Thoracic aorta (tissue), 2 donors: Measurements from ENCODE around the gene CHAF1A. TPM values are rescaled to one million over a fixed set of nuclear protein-coding genes. Genes with fewer than 3 reads are reported as not detected.

ENCODE experiments used
- ATAC-seq: fragments of 150-250 bp; one replicate; pipeline ENCODE4 v1.8.0; 2017; ENCODE audit warnings: low read depth; ENCODE audit not compliant: insufficient number of reproducible peaks, low FRiP score
- DNase-seq: peaks from one replicate; pipeline ENCODE4 v3.0.0-alpha.2; 2020; ENCODE audit warnings: low spot score
- H3K27ac ChIP-seq, 2 donors: fragments of 200-600 bp; sonication (generic); 1 replicate in 1 of 2; 2 replicates in 1 of 2; pipeline ENCODE4 v1.5.1; 2016; ENCODE audit warnings: mild to moderate bottlenecking in 2 of 2, moderate library complexity in 2 of 2
- H3K27me3 ChIP-seq: fragments of 200-600 bp; sonication (generic); replicated peaks from 2 replicates; pipeline ENCODE4 v1.6.0; 2016; ENCODE audit warnings: mild to moderate bottlenecking; ENCODE audit not compliant: insufficient read depth
- H3K36me3 ChIP-seq: fragments of 200-600 bp; sonication (generic); one replicate; pipeline ENCODE4 v1.5.1; 2016
- H3K4me1 ChIP-seq, 2 donors: fragments of 200-600 bp; sonication (generic); 1 replicate in 1 of 2; 2 replicates in 1 of 2; pipeline versions ENCODE4 v1.5.1 to v1.6.0; 2016; ENCODE audit warnings: low read depth in 2 of 2, mild to moderate bottlenecking in 1 of 2; ENCODE audit not compliant: control insufficient read depth in 1 of 2
- H3K4me3 ChIP-seq: fragments of 200-600 bp; sonication (generic); 2 replicates; pipeline ENCODE4 v1.5.1; 2016; ENCODE audit warnings: mild to moderate bottlenecking
- H3K9me3 ChIP-seq: fragments of 200-600 bp; sonication (generic); 2 replicates; pipeline ENCODE4 v1.5.1; 2016
- total RNA-seq, 2 donors: library from RNA; depleted of rRNA; stranded (reverse); fragments of >200 nt; gene quantifications; one replicate each; pipeline versions ENCODE4 v1.1.0 to v1.2.3, GENCODE V29; 2016
- TF ChIP-seq, protein P1 (sequence below): fragments of 200-600 bp; sonication (generic); IDR thresholded peaks from one replicate; pipeline ENCODE4 v1.5.1; 2019; ENCODE audit warnings: antibody characterized with exemption

The CHAF1A gene
- total RNA-seq, 2 donors from 2014 or later = 3.2 to 5.8 TPM

GRCh38 chr19:4393947-4394590, 8.4 kb upstream of the CHAF1A start:
- Histone ChIP-seq H3K36me3 (no peaks in the 10 kb centered on the region), H3K4me1 (peaks cover 55 to 83% of the 10 kb centered on the region in 2 donors), H3K4me3 (no peak overlapping the region), H3K27me3 (no peaks in the 10 kb centered on the region), H3K9me3 (no peaks in the 10 kb centered on the region), H3K27ac (peak overlapping the region in 1 of 2 donors; percentile 36)
- DNase-seq = no peak
- no peak for ATAC-seq
- TF ChIP-seq, protein P1, sequence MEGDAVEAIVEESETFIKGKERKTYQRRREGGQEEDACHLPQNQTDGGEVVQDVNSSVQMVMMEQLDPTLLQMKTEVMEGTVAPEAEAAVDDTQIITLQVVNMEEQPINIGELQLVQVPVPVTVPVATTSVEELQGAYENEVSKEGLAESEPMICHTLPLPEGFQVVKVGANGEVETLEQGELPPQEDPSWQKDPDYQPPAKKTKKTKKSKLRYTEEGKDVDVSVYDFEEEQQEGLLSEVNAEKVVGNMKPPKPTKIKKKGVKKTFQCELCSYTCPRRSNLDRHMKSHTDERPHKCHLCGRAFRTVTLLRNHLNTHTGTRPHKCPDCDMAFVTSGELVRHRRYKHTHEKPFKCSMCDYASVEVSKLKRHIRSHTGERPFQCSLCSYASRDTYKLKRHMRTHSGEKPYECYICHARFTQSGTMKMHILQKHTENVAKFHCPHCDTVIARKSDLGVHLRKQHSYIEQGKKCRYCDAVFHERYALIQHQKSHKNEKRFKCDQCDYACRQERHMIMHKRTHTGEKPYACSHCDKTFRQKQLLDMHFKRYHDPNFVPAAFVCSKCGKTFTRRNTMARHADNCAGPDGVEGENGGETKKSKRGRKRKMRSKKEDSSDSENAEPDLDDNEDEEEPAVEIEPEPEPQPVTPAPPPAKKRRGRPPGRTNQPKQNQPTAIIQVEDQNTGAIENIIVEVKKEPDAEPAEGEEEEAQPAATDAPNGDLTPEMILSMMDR = no peak

DNA sequence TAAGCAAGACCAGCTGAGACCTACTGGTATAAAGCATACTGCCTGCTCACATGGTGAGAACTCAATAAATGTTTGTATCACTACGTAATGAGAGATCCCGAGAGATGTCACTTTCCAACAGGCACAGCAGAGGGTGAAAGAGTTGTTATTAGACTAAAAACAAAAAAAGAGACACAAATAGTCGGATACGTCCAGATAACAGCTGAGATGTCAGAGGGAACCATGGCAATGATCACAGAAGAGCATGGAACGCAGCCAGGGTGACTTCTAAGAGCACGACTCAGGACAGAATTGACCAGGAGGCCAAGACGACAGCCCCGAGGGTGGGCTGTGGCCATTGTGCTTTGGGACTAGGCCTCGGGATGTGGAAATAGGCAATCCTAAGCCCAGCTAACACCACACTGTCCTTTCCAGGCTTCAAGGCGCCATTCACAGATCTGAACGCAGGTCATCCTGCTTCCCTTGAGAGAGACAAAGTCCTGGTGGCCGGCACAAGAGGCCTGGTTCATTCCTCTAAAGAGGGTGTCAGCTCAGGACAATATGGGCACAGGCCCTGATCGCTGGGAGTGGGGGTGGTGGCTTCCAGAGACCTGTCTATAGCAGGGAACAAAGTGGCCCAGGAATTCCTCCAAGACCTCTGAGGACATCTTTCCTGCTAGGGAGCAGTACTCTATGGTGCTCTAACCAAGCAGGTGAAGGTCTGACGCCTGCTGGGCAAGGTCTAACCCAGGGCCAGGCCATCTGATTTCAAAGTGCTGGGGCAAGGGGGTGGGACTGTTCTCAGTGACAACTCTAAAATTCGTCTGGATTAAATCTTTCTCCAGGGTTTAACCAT, 5.3 kb upstream of the CHAF1A start:
- DNase-seq = no peak
- no peak for ATAC-seq
- Histone ChIP-seq H3K27me3 (no peaks in the 10 kb centered on the region), H3K4me1 (peaks cover 41 to 71% of the 10 kb centered on the region in 2 donors), H3K4me3 (no peak overlapping the region), H3K36me3 (no peaks in the 10 kb centered on the region), H3K9me3 (no peaks in the 10 kb centered on the region), H3K27ac (no peak overlapping the region)
- TF ChIP-seq, protein P1 = no peak

GRCh38 chr19:4399812-4400134, 2.7 kb upstream of the CHAF1A start:
- TF ChIP-seq, protein P1 = no peak
- DNase-seq (no peak), ATAC-seq (no peak)
- Histone ChIP-seq H3K4me3 (peak overlapping the region; percentile 96), H3K4me1 (peaks cover 36 to 57% of the 10 kb centered on the region in 2 donors), H3K27ac (peak overlapping the region; percentile 84 to 92), H3K27me3 (no peaks in the 10 kb centered on the region), H3K36me3 (no peaks in the 10 kb centered on the region), H3K9me3 (no peaks in the 10 kb centered on the region)

DNA sequence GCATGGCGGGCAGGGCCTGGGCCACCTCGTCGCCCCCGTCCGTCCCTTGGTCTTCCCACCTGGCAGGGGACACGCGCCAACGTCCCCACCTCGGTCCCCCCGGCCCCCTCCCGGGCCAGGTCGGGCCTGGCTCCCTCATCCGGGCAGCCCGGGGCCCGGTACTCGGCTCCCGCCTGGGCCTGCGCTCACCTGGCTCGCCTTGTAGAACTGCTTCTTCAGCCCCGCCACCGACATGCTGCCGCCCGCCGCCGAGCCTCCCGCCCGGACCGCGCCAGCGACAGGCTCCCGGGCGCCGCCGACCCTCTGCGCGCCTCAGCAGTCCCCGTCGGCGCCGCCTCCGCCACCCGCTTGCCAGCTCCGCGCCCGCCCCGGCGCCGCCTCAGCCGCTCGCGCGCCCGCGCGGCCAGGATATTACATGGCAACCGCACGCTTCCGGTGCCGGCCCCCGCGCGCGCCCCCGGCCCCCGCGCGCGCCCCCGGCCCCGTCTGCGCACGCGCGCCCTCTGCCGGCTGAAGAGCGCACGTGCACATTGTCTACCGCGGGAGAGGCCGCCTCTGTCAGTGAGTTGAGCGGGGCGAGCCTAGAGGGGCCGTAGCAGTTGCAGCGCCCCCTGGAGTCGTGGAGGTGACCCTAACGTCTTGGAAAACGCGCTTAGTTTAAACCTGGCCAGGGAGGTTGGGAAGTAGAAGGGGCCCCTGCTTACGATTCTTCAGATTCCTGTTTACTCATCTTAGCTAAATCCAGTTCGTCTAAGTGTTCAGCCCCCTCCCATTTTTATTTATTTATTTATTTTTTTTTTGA, 2.1 kb upstream of the CHAF1A start, which contains the start of gene SH3GL1:
SH3GL1 (minus strand) TSS at position 413 of the 802 bp plus-strand sequence; CDS start at position 234, 179 bp downstream.
- Histone ChIP-seq H3K4me1 (peaks cover 34 to 53% of the 10 kb centered on the region in 2 donors), H3K36me3 (no peaks in the 10 kb centered on the region), H3K9me3 (no peaks in the 10 kb centered on the region), H3K4me3 (peak within 1 kb of the TSS; percentile 96), H3K27ac (peak within 1 kb of the TSS; percentile 88 to 92), H3K27me3 (no peaks in the 10 kb centered on the region)
- ATAC-seq (peak; percentile 85), DNase-seq (peak; percentile 85)
- TF ChIP-seq, protein P1 = peak; percentile 90

GRCh38 chr19:4401769-4402170, 670 bp upstream of the CHAF1A start:
- peaks cover 34 to 50% of the 10 kb centered on the region in 2 donors for H3K4me1 ChIP-seq
- no peak for ATAC-seq

More at GRCh38 chr19:4401769-4402170, 670 bp upstream of the CHAF1A start:
- H3K4me3 ChIP-seq = peak overlapping the region; percentile 81
- H3K9me3 ChIP-seq = no peaks in the 10 kb centered on the region
- peak overlapping the region; percentile 76 to 88 for H3K27ac ChIP-seq
- H3K27me3 ChIP-seq = no peaks in the 10 kb centered on the region
- DNase-seq = no peak
- no peaks in the 10 kb centered on the region for H3K36me3 ChIP-seq
- TF ChIP-seq, protein P1 = no peak
